Sigmoid colon (tissue), 7 donors: Measurements from ENCODE around the gene ITPK1. TPM values are rescaled to one million over a fixed set of nuclear protein-coding genes. Genes with fewer than 3 reads are reported as not detected.

Experiments
- DNase-seq: peaks from one replicate; pipeline ENCODE4 v3.0.0-alpha.2; 2019
- H3K27ac ChIP-seq, 4 donors: fragments of 200-600 bp; sonication (generic); one replicate each; pipeline ENCODE4 v1.5.1; 2016 to 2019; ENCODE audit warnings: mild to moderate bottlenecking in 1 of 4
- H3K27me3 ChIP-seq, 3 donors: fragments of 200-600 bp; sonication (generic); one replicate each; pipeline ENCODE4 v1.5.1; 2019; ENCODE audit warnings: mild to moderate bottlenecking in 1 of 3
- H3K36me3 ChIP-seq, 4 donors: fragments of 200-600 bp; sonication (generic); one replicate each; pipeline ENCODE4 v1.5.1; 2016 to 2019
- H3K4me1 ChIP-seq, 4 donors: fragments of 200-600 bp; sonication (generic); one replicate each; pipeline ENCODE4 v1.5.1; 2017 to 2019
- H3K4me3 ChIP-seq, 4 donors: fragments of 200-600 bp; sonication (generic); one replicate each; pipeline ENCODE4 v1.5.1; 2017 to 2019; ENCODE audit warnings: mild to moderate bottlenecking in 2 of 4, moderate library complexity in 1 of 4
- H3K9me3 ChIP-seq, 4 donors: fragments of 200-600 bp in 3 of 4; sonication (generic) in 3 of 4; one replicate each; pipeline versions ENCODE4 v1.5.1 to v1.6.1; 2013 to 2019
- EP300 ChIP-seq, 4 donors: sonication (generic); formaldehyde crosslinking; IDR thresholded peaks; one replicate each; pipeline ENCODE4 v1.6.1; 2017; ENCODE audit warnings: antibody characterized with exemption in 4 of 4
- POLR2A ChIP-seq, 2 donors: fragments of 450-650 bp; IDR thresholded peaks; one replicate each; pipeline ENCODE4 v1.6.1; 2016; ENCODE audit warnings: antibody characterized with exemption in 2 of 2, mild to moderate bottlenecking in 2 of 2, moderate library complexity in 2 of 2
- POLR2AphosphoS5 ChIP-seq, 4 donors: sonication (generic); formaldehyde crosslinking; IDR thresholded peaks; one replicate each; pipeline ENCODE4 v1.6.1; 2017; ENCODE audit warnings: antibody characterized with exemption in 4 of 4
- WGBS, 2 donors: extraction: QIAGEN DNeasy Blood & Tissue Kit; methylation state at CpG; one replicate each; pipeline ENCODE4 v1.1.7; 2013; 5-methylcytosine and 5-hydroxymethylcytosine counted together
- intact Hi-C: fragments of 100-400 bp; cut with DNase I; formaldehyde crosslinking; loops from one replicate; pipeline ENCODE4 v1.15.1; 2023
- polyA plus RNA-seq, 3 donors: library from polyadenylated mRNA; stranded (reverse); fragments of 200-250 nt; gene quantifications; one replicate each; pipeline ENCODE4 v1.2.3, GENCODE V29; 2013
- total RNA-seq, 4 donors: library from RNA; depleted of rRNA; stranded (reverse); fragments of >200 nt; gene quantifications; one replicate each; pipeline ENCODE4 v1.1.0, GENCODE V29; 2016
- TF ChIP-seq, protein P1 (sequence below), 4 experiments: fragments of 450-650 bp in 3 of 4; fragments of 200-600 bp in 1 of 4; IDR thresholded peaks; one replicate each; pipeline ENCODE4 v1.5.1; 2016 to 2019; ENCODE audit warnings: antibody characterized with exemption in 4 of 4, mild to moderate bottlenecking in 3 of 4, moderate library complexity in 2 of 4
- donor health status: healthy with polysubstance abuse.
- donor health status: Bipolar disorder and iron deficiency.
- donor health status: healthy.

Gene ITPK1
- total and polyA plus RNA-seq, 7 donors, result 39.8 to 75.4 (median 61.8) TPM

GRCh38 chr14:93156693-93157369 lies 41.1 kb upstream of the ITPK1 start:
- Histone ChIP-seq H3K9me3 (no peaks in the 10 kb centered on the region), H3K4me1 (no peaks in the 10 kb centered on the region), H3K27ac (no peak overlapping the region), H3K36me3 (no peaks in the 10 kb centered on the region), H3K27me3 (no peaks in the 10 kb centered on the region), H3K4me3 (no peak overlapping the region)
- WGBS, 2 donors, result 75 to 76% methylated on average over 8 of the region's 8 CpGs
- intact Hi-C loops, result no loop called here
- no peak for TF ChIP-seq EP300 (IDR thresholded peaks at IDR 0.05)
- TF ChIP-seq, protein P1, sequence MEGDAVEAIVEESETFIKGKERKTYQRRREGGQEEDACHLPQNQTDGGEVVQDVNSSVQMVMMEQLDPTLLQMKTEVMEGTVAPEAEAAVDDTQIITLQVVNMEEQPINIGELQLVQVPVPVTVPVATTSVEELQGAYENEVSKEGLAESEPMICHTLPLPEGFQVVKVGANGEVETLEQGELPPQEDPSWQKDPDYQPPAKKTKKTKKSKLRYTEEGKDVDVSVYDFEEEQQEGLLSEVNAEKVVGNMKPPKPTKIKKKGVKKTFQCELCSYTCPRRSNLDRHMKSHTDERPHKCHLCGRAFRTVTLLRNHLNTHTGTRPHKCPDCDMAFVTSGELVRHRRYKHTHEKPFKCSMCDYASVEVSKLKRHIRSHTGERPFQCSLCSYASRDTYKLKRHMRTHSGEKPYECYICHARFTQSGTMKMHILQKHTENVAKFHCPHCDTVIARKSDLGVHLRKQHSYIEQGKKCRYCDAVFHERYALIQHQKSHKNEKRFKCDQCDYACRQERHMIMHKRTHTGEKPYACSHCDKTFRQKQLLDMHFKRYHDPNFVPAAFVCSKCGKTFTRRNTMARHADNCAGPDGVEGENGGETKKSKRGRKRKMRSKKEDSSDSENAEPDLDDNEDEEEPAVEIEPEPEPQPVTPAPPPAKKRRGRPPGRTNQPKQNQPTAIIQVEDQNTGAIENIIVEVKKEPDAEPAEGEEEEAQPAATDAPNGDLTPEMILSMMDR (IDR thresholded peaks at IDR 0.05), result no peak
- TF ChIP-seq POLR2AphosphoS5 (IDR thresholded peaks at IDR 0.05), result no peak
- no peak for TF ChIP-seq POLR2A (IDR thresholded peaks at IDR 0.05)
- DNase-seq, result no peak

- Histone ChIP-seq H3K27me3 (no peaks in the 10 kb centered on the region), H3K36me3 (no peaks in the 10 kb centered on the region), H3K9me3 (no peaks in the 10 kb centered on the region), H3K4me1 (no peaks in the 10 kb centered on the region), H3K27ac (no peak overlapping the region), H3K4me3 (no peak overlapping the region)
- TF ChIP-seq POLR2AphosphoS5 (IDR thresholded peaks at IDR 0.05) (no peak), EP300 (IDR thresholded peaks at IDR 0.05) (no peak), POLR2A (IDR thresholded peaks at IDR 0.05) (no peak)
- TF ChIP-seq, protein P1 (IDR thresholded peaks at IDR 0.05), result no peak
- no peak for DNase-seq
- 86 to 87% methylated on average over 2 of the region's 2 CpGs for WGBS, 2 donors
- intact Hi-C loops, result no loop called here
These were observed 39.9 kb upstream of the ITPK1 start for GRCh38 chr14:93155667-93156066.

- Histone ChIP-seq H3K36me3 (no peaks in the 10 kb centered on the region), H3K9me3 (no peaks in the 10 kb centered on the region), H3K27ac (no peak overlapping the region), H3K27me3 (no peaks in the 10 kb centered on the region), H3K4me3 (no peak overlapping the region), H3K4me1 (no peaks in the 10 kb centered on the region)
- intact Hi-C loops, result no loop called here
- no peak for DNase-seq
- WGBS, 2 donors, result 86 to 88% methylated on average over 7 of the region's 7 CpGs
- TF ChIP-seq EP300 (IDR thresholded peaks at IDR 0.05), result no peak
- TF ChIP-seq, protein P1 (IDR thresholded peaks at IDR 0.05), result no peak
- no peak for TF ChIP-seq POLR2AphosphoS5 (IDR thresholded peaks at IDR 0.05)
- TF ChIP-seq POLR2A (IDR thresholded peaks at IDR 0.05), result no peak
These were observed 37.4 kb upstream of the ITPK1 start for GRCh38 chr14:93153121-93153520.

- intact Hi-C loops, result no loop called here
- H3K4me3 ChIP-seq, result no peak overlapping the region
- no peaks in the 10 kb centered on the region for H3K4me1 ChIP-seq
- no peaks in the 10 kb centered on the region for H3K36me3 ChIP-seq
- no peak overlapping the region for H3K27ac ChIP-seq
- no peaks in the 10 kb centered on the region for H3K27me3 ChIP-seq
- 14 to 44% methylated on average over 16 of the region's 16 CpGs for WGBS, 2 donors
- no peaks in the 10 kb centered on the region for H3K9me3 ChIP-seq
- no peak for DNase-seq
- TF ChIP-seq EP300 (IDR thresholded peaks at IDR 0.05) (no peak), POLR2A (IDR thresholded peaks at IDR 0.05) (no peak), POLR2AphosphoS5 (IDR thresholded peaks at IDR 0.05) (no peak)
- TF ChIP-seq, protein P1 (IDR thresholded peaks at IDR 0.05), result no peak
These were observed 34.8 kb upstream of the ITPK1 start for GRCh38 chr14:93150227-93151208.
